ENCODE data around the gene MAP3K20. TPM values are rescaled to one million over a fixed set of nuclear protein-coding genes. Genes with fewer than 3 reads are reported as not detected.
A peak's percentile ranks its signal among the peaks of the same experiment; 100 is the strongest.
"Not testable (repeated sequence)": the region's sequence is repeated elsewhere in the genome, so short reads cannot be mapped to it uniquely, and the experiment has no call there.

MAP3K20 gene
- total RNA-seq, 2 donors from 2014 or later, result 10.1 to 11.9 TPM

- peaks cover 30% of the 10 kb centered on the region for H3K4me1 Mint-ChIP-seq (ENCODE audit: low read depth)
- H3K27ac Mint-ChIP-seq; H3K36me3 Mint-ChIP-seq (ENCODE audit: insufficient read depth in 2 of 2); ATAC-seq (replicated peaks in 1 of 2); H3K4me3 Mint-ChIP-seq; H3K9me3 Mint-ChIP-seq; DNase-seq: not testable (repeated sequence)
- peaks cover 44% of the 10 kb centered on the region for H3K27me3 Mint-ChIP-seq (ENCODE audit: low read depth)
Measured at GRCh38 chr2:173128132-173128531, 52.5 kb downstream of the MAP3K20 start.

DNA sequence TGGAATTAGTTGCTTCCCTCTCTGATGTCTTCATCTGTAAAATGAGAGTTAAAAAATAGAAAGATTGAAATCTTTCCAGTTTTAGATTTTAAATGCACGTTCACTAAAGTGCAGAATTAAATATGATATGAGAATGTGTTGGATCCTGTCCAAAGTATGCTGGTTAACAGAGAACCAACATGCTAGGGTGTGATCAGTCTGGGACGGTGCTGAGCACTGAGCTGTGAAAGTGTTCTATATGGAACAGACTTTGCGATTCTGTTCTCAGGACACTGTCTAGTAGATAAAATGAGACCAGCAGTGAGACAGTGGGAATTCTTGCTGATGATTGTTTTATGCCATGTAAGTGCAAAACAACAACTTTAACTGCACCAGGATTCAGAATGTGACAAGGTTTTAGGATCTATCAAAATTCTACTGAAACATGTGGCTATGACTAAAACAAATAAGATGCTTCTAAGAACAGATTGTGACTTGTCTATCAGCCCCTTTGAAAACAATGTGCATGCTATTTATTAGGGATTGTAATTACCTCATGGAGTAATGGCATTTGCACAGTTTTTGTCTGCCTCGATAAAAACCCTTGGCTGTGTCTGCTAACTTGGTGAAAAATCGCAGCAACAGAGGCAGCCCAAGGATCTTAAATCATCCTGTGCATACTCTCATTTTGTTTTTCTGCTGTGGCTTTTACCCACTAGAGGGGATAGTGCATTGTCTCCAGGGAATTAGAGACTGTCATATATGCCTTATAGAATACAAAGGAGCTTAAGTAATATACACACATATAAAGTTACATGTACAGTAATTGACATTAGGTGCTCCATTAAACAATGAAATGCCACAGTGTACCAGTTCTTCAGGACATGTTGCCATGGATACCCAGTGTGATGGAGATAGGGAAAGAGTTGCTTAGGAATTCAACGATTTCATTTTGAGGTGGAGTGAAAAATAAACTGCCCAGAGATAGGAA lies 55.1 kb downstream of the MAP3K20 start:
- Mint-ChIP-seq H3K27ac (no peak overlapping the region), H3K27me3 (ENCODE audit: low read depth) (peaks cover 49% of the 10 kb centered on the region), H3K36me3 (ENCODE audit: insufficient read depth in 2 of 2) (peaks cover 0 to 2% of the 10 kb centered on the region in 2 donors), H3K9me3 (no peaks in the 10 kb centered on the region), H3K4me3 (peak overlapping the region in 1 of 2 donors; percentile 27), H3K4me1 (ENCODE audit: low read depth) (peaks cover 49% of the 10 kb centered on the region)
- ATAC-seq (replicated peaks in 1 of 2) (no peak), DNase-seq (no peak)

DNA sequence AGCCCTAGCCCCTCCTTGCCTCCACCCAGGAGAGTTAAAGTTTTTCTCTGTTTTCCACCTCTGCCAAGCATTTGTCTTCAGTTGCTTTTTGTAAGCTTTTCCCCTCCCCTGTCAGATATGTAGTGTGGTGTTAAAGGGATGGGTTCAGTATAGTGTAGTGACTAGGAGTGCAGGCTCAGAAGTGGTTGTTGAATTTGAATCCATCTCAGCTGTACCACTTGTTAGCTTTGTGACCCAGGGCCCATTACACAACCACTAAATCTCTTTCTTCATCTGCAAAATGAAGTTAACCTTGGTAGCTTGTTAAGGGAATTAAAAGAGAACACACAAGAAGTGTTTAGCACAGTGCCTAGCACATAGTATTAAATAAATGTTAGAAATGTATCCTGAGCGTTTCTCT lies 56.9 kb downstream of the MAP3K20 start:
- Mint-ChIP-seq H3K27ac (peak overlapping the region; percentile 32), H3K4me1 (ENCODE audit: low read depth) (peaks cover 67% of the 10 kb centered on the region), H3K36me3 (ENCODE audit: insufficient read depth in 2 of 2) (peaks cover 0 to 2% of the 10 kb centered on the region in 2 donors), H3K9me3 (no peaks in the 10 kb centered on the region), H3K27me3 (ENCODE audit: low read depth) (peaks cover 65% of the 10 kb centered on the region), H3K4me3 (peak overlapping the region; percentile 58 to 64)
- DNase-seq (no peak), ATAC-seq (replicated peaks in 1 of 2) (peak; percentile 29 to 34)

- no peak for DNase-seq
- peaks cover 66% of the 10 kb centered on the region for H3K27me3 Mint-ChIP-seq (ENCODE audit: low read depth)
- no peaks in the 10 kb centered on the region for H3K9me3 Mint-ChIP-seq
- H3K36me3 Mint-ChIP-seq (ENCODE audit: insufficient read depth in 2 of 2), result peaks cover 0 to 2% of the 10 kb centered on the region in 2 donors
- ATAC-seq (replicated peaks in 1 of 2), result no peak
- H3K4me3 Mint-ChIP-seq, result peak overlapping the region; percentile 42 to 72
- H3K27ac Mint-ChIP-seq, result peak overlapping the region; percentile 93
- peaks cover 71% of the 10 kb centered on the region for H3K4me1 Mint-ChIP-seq (ENCODE audit: low read depth)
Measured at GRCh38 chr2:173134703-173135102, 59.1 kb downstream of the MAP3K20 start.

- H3K36me3 Mint-ChIP-seq (ENCODE audit: insufficient read depth in 2 of 2), result peaks cover 0 to 3% of the 10 kb centered on the region in 2 donors
- no peak for DNase-seq
- peaks cover 62% of the 10 kb centered on the region for H3K4me1 Mint-ChIP-seq (ENCODE audit: low read depth)
- peaks cover 0 to under 1% of the 10 kb centered on the region in 2 donors for H3K9me3 Mint-ChIP-seq
- H3K4me3 Mint-ChIP-seq, result peak overlapping the region in 1 of 2 donors; percentile 58
- ATAC-seq (replicated peaks in 1 of 2), result no peak
- peaks cover 54% of the 10 kb centered on the region for H3K27me3 Mint-ChIP-seq (ENCODE audit: low read depth)
- no peak overlapping the region for H3K27ac Mint-ChIP-seq
Measured at GRCh38 chr2:173136067-173136466, 60.4 kb downstream of the MAP3K20 start.

DNA sequence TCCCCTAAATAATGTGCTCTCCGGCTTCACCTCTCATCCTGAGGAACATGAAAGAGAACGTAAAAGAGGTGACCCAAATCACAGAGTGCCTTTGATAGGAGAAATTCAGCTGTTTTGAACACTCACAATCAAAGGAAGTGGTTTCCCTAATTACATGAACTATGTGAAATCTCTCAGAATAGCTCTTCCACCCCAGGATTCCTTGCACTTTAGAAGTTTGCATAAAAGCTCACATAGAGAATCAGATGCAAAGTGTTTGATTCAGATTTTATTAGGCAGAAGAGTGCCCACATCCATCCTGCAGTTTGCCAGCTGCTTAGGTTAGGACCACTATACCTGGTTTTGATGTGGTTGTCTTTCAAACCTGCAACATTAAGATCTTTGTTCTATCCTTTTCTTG lies 61.0 kb downstream of the MAP3K20 start:
- no peak for ATAC-seq (replicated peaks in 1 of 2)
- H3K4me3 Mint-ChIP-seq, result peak overlapping the region in 1 of 2 donors; percentile 58
- H3K27ac Mint-ChIP-seq, result no peak overlapping the region

GRCh38 chr2:173137610-173138009 lies 62.0 kb downstream of the MAP3K20 start:
- Mint-ChIP-seq H3K4me3 (peak overlapping the region in 1 of 2 donors; percentile 22), H3K27me3 (ENCODE audit: low read depth) (peaks cover 38% of the 10 kb centered on the region), H3K4me1 (ENCODE audit: low read depth) (peaks cover 46% of the 10 kb centered on the region), H3K9me3 (peaks cover 4 to 7% of the 10 kb centered on the region in 2 donors), H3K36me3 (ENCODE audit: insufficient read depth in 2 of 2) (peaks cover 3 to 12% of the 10 kb centered on the region in 2 donors), H3K27ac (no peak overlapping the region)
- DNase-seq (no peak), ATAC-seq (replicated peaks in 1 of 2) (no peak)

More for the DNA sequence above, 61.0 kb downstream of the MAP3K20 start:
- peaks cover 56% of the 10 kb centered on the region for H3K4me1 Mint-ChIP-seq (ENCODE audit: low read depth)
- H3K36me3 Mint-ChIP-seq (ENCODE audit: insufficient read depth in 2 of 2), result peaks cover 2 to 8% of the 10 kb centered on the region in 2 donors
- peaks cover 48% of the 10 kb centered on the region for H3K27me3 Mint-ChIP-seq (ENCODE audit: low read depth)
- H3K9me3 Mint-ChIP-seq, result peaks cover under 1 to 3% of the 10 kb centered on the region in 2 donors
- no peak for DNase-seq

DNA sequence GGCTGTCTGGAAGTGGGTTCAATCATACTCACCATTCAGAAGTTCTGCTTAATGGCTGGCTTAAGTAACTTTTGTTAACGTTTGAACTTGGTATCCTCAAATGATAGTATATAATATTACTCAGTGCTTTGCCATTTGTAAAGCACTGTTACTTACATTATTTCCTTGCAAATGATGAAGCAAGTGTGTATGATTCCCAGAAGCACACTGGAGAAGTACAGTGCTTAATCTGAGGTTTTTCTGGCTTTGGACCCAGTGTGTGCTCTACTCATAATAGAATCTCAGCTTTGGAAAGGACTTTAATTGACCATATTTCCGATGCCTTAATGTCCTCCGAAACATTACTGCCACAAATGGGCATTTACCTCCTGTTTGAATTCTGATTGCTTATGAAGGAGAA lies 63.3 kb downstream of the MAP3K20 start:
- H3K4me1 Mint-ChIP-seq (ENCODE audit: low read depth), result peaks cover 42% of the 10 kb centered on the region
- ATAC-seq (replicated peaks in 1 of 2), result no peak
- peaks cover 3 to 15% of the 10 kb centered on the region in 2 donors for H3K36me3 Mint-ChIP-seq (ENCODE audit: insufficient read depth in 2 of 2)
- H3K9me3 Mint-ChIP-seq, result peaks cover 4 to 7% of the 10 kb centered on the region in 2 donors
- no peak for DNase-seq
- no peak overlapping the region for H3K27ac Mint-ChIP-seq
- peaks cover 37% of the 10 kb centered on the region for H3K27me3 Mint-ChIP-seq (ENCODE audit: low read depth)
- H3K4me3 Mint-ChIP-seq, result no peak overlapping the region

DNA sequence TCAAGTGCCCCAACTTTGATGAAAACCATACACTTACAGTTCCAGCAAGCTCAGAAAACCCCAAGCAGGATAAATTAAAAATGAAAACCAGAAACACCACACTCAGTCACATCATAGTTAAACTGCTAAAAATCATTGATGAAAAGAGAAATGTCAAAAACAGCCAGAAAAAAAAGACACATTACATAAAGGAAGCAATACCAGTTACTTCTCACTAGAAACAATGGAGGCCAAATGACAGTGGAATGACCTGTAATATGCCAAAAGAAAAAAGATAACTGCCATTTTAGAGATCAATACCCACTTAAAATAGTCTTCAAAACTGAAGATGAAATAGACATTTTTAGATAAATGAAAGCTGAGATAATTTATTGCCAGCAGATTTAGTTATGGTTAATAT lies 66.0 kb downstream of the MAP3K20 start:
- H3K9me3 Mint-ChIP-seq, result peaks cover 4 to 7% of the 10 kb centered on the region in 2 donors
- H3K4me3 Mint-ChIP-seq, result no peak overlapping the region
- H3K36me3 Mint-ChIP-seq (ENCODE audit: insufficient read depth in 2 of 2), result peaks cover 3 to 13% of the 10 kb centered on the region in 2 donors
- peaks cover 17% of the 10 kb centered on the region for H3K27me3 Mint-ChIP-seq (ENCODE audit: low read depth)
- no peak for DNase-seq
- no peak for ATAC-seq (replicated peaks in 1 of 2)
- H3K4me1 Mint-ChIP-seq (ENCODE audit: low read depth), result peaks cover 41% of the 10 kb centered on the region
- H3K27ac Mint-ChIP-seq, result no peak overlapping the region

- Mint-ChIP-seq H3K4me3 (no peak overlapping the region), H3K9me3 (peaks cover 6 to 9% of the 10 kb centered on the region in 2 donors), H3K27ac (peak overlapping the region; percentile 85), H3K4me1 (ENCODE audit: low read depth) (peaks cover 52% of the 10 kb centered on the region), H3K27me3 (ENCODE audit: low read depth) (peaks cover 13% of the 10 kb centered on the region), H3K36me3 (ENCODE audit: insufficient read depth in 2 of 2) (peaks cover 3 to 13% of the 10 kb centered on the region in 2 donors)
- ATAC-seq (replicated peaks in 1 of 2) (peak; percentile 60 to 64), DNase-seq (no peak)
Measured at GRCh38 chr2:173145454-173145853, 69.8 kb downstream of the MAP3K20 start.

- Mint-ChIP-seq H3K9me3 (peaks cover 5 to 7% of the 10 kb centered on the region in 2 donors), H3K27me3 (ENCODE audit: low read depth) (peaks cover 13% of the 10 kb centered on the region), H3K27ac (peak overlapping the region; percentile 46), H3K4me1 (ENCODE audit: low read depth) (peaks cover 59% of the 10 kb centered on the region), H3K36me3 (ENCODE audit: insufficient read depth in 2 of 2) (peaks cover 2 to 7% of the 10 kb centered on the region in 2 donors), H3K4me3 (no peak overlapping the region)
- ATAC-seq (replicated peaks in 1 of 2) (no peak), DNase-seq (no peak)
Measured at GRCh38 chr2:173146590-173146989, 70.9 kb downstream of the MAP3K20 start.

DNA sequence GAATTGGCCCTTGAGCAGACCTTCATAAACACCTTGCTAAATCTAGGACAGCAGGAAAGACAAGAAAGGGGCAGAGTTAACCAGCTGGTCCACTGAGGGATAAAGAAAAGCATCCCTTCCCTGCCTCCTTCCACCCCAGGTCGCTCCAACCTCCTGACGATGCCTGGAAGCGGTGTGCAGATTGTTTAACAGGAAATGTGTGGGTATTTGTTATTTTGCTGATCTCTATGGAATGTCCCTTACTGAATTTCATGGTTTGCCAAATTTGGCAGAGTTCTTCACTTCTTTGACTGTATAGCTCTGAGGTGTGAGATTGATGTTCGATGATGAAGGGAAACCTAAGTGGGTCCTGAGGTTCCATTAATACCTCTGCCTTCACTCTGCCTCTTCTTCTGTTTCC lies 72.9 kb downstream of the MAP3K20 start:
- Mint-ChIP-seq H3K9me3 (peaks cover 2 to 3% of the 10 kb centered on the region in 2 donors), H3K27me3 (ENCODE audit: low read depth) (peaks cover 18% of the 10 kb centered on the region), H3K4me1 (ENCODE audit: low read depth) (peaks cover 71% of the 10 kb centered on the region), H3K27ac (no peak overlapping the region), H3K4me3 (no peak overlapping the region), H3K36me3 (ENCODE audit: insufficient read depth in 2 of 2) (no peaks in the 10 kb centered on the region)
- ATAC-seq (replicated peaks in 1 of 2) (no peak), DNase-seq (no peak)

- peaks cover 18% of the 10 kb centered on the region for H3K27me3 Mint-ChIP-seq (ENCODE audit: low read depth)
- no peaks in the 10 kb centered on the region for H3K36me3 Mint-ChIP-seq (ENCODE audit: insufficient read depth in 2 of 2)
- peaks cover 66% of the 10 kb centered on the region for H3K4me1 Mint-ChIP-seq (ENCODE audit: low read depth)
- ATAC-seq (replicated peaks in 1 of 2), result peak; percentile 67 to 75
- H3K4me3 Mint-ChIP-seq, result peak overlapping the region; percentile 55 to 73
- peaks cover 2 to 3% of the 10 kb centered on the region in 2 donors for H3K9me3 Mint-ChIP-seq
- peak; percentile 62 to 70 for DNase-seq
- H3K27ac Mint-ChIP-seq, result peak overlapping the region; percentile 88
Measured at GRCh38 chr2:173149491-173149890, 73.8 kb downstream of the MAP3K20 start.

Data from activated T-cell treated with anti-CD3 and anti-CD28 coated beads, Interleukin-2, amount 50 U/mL, for 72 hours (primary cell).